H9 (cell line): ENCODE data around the gene ALKBH2. TPM values are rescaled to one million over a fixed set of nuclear protein-coding genes. Genes with fewer than 3 reads are reported as not detected.

Experiments
- DNase-seq: peaks from one replicate; pipeline ENCODE4 v3.0.0-alpha.2; 2017
- H2AFZ ChIP-seq: one replicate; pipeline ENCODE4 v1.6.1; 2013; ENCODE audit warnings: mild to moderate bottlenecking, low read length, control low read depth, moderate library complexity
- H2AK5ac ChIP-seq: 2 replicates; pipeline ENCODE4 v1.6.1; 2013; ENCODE audit warnings: low read length, control low read depth, mixed read lengths; ENCODE audit not compliant: insufficient read length
- H2BK120ac ChIP-seq: one replicate; pipeline ENCODE4 v1.6.1; 2013; ENCODE audit warnings: low read depth, mild to moderate bottlenecking, low read length, control low read depth, inconsistent platforms; ENCODE audit not compliant: poor library complexity, severe bottlenecking
- H2BK12ac ChIP-seq: 2 replicates; pipeline ENCODE4 v1.6.1; 2013; ENCODE audit warnings: low read length, control low read depth, mixed read lengths, low read depth; ENCODE audit not compliant: insufficient read length
- H2BK15ac ChIP-seq: 2 replicates; pipeline ENCODE4 v1.6.1; 2013; ENCODE audit warnings: low read depth, low read length, control low read depth
- H2BK20ac ChIP-seq: one replicate; pipeline ENCODE4 v1.6.1; 2013; ENCODE audit warnings: low read depth, mild to moderate bottlenecking, low read length, control low read depth, inconsistent platforms; ENCODE audit not compliant: poor library complexity, severe bottlenecking
- H2BK5ac ChIP-seq: 2 replicates; pipeline ENCODE4 v1.6.1; 2013; ENCODE audit warnings: low read length, control low read depth, mixed read lengths; ENCODE audit not compliant: insufficient read length
- H3K14ac ChIP-seq: 2 replicates; pipeline ENCODE4 v1.6.1; 2013; ENCODE audit warnings: low read length, control low read depth; ENCODE audit not compliant: insufficient read depth
- H3K18ac ChIP-seq: 2 replicates; pipeline ENCODE4 v1.6.1; 2013; ENCODE audit warnings: low read depth, mild to moderate bottlenecking, mixed read lengths, low read length, control low read depth; ENCODE audit not compliant: insufficient read length
- H3K23ac ChIP-seq: 2 replicates; pipeline ENCODE4 v1.6.1; 2013; ENCODE audit warnings: low read length, control low read depth, mixed read lengths, low read depth; ENCODE audit not compliant: insufficient read length
- H3K23me2 ChIP-seq: 2 replicates; pipeline ENCODE4 v1.6.1; 2013; ENCODE audit warnings: low read depth, mild to moderate bottlenecking, mixed read lengths, low read length, control low read depth; ENCODE audit not compliant: insufficient read length, poor library complexity, severe bottlenecking
- H3K27ac ChIP-seq: 2 replicates; pipeline ENCODE4 v1.5.1; 2013; ENCODE audit warnings: low read length, control low read depth, mixed read lengths, low read depth; ENCODE audit not compliant: insufficient read length
- H3K27me3 ChIP-seq: 2 replicates; pipeline ENCODE4 v1.6.1; 2013; ENCODE audit warnings: low read length, control low read depth, inconsistent platforms; ENCODE audit not compliant: insufficient read depth
- H3K4ac ChIP-seq: 2 replicates; pipeline ENCODE4 v1.6.1; 2013; ENCODE audit warnings: low read depth, mild to moderate bottlenecking, control low read depth, inconsistent platforms, low read length, moderate library complexity
- H3K4me1 ChIP-seq: 2 replicates; pipeline ENCODE4 v1.6.1; 2013; ENCODE audit warnings: low read length, control low read depth, inconsistent platforms; ENCODE audit not compliant: insufficient read depth
- H3K4me2 ChIP-seq: 2 replicates; pipeline ENCODE4 v1.6.1; 2013; ENCODE audit warnings: low read length, control low read depth, mixed read lengths; ENCODE audit not compliant: insufficient read length, insufficient read depth
- H3K56ac ChIP-seq: 2 replicates; pipeline ENCODE4 v1.6.1; 2013; ENCODE audit warnings: low read depth, mild to moderate bottlenecking, mixed read lengths, low read length, control low read depth; ENCODE audit not compliant: insufficient read length
- H3K79me1 ChIP-seq: 2 replicates; pipeline ENCODE4 v1.6.1; 2013; ENCODE audit warnings: low read depth, mild to moderate bottlenecking, moderate library complexity, low read length, control low read depth, inconsistent platforms; ENCODE audit not compliant: insufficient read depth, poor library complexity, severe bottlenecking
- H3K79me2 ChIP-seq: 2 replicates; pipeline ENCODE4 v1.6.1; 2013; ENCODE audit warnings: low read length, control low read depth, inconsistent platforms; ENCODE audit not compliant: insufficient read depth
- H3K9ac ChIP-seq: 2 replicates; pipeline ENCODE4 v1.6.1; 2013; ENCODE audit warnings: low read length, control low read depth, mixed read lengths; ENCODE audit not compliant: insufficient read length; ENCODE audit errors: extremely low read depth
- H3K9me3 ChIP-seq: one replicate; pipeline ENCODE4 v1.6.1; 2013; ENCODE audit warnings: low read depth, low read length, inconsistent platforms; ENCODE audit not compliant: control insufficient read depth
- H3T11ph ChIP-seq: one replicate; pipeline ENCODE4 v1.6.1; 2013; ENCODE audit warnings: mild to moderate bottlenecking, low read length, control low read depth, inconsistent platforms
- H4K20me1 ChIP-seq: one replicate; pipeline ENCODE4 v1.6.1; 2013; ENCODE audit not compliant: control insufficient read depth, insufficient read length, insufficient read depth
- H4K5ac ChIP-seq: 2 replicates; pipeline ENCODE4 v1.6.1; 2013; ENCODE audit warnings: low read depth, mild to moderate bottlenecking, mixed read lengths, low read length, control low read depth; ENCODE audit not compliant: insufficient read length
- H4K8ac ChIP-seq: replicated peaks from 2 replicates; pipeline ENCODE4 v1.6.1; 2013; ENCODE audit warnings: low read length, control low read depth, mixed read lengths, low read depth; ENCODE audit not compliant: insufficient read length
- H4K91ac ChIP-seq: 2 replicates; pipeline ENCODE4 v1.6.1; 2013; ENCODE audit warnings: low read depth, mild to moderate bottlenecking, moderate library complexity, mixed read lengths, low read length, control low read depth; ENCODE audit not compliant: insufficient read length
- H3K27ac Mint-ChIP-seq, 3 experiments: 2 replicates in 2 of 3; 3 replicates in 1 of 3; pipeline ENCODE4 v1.8.0; 2020 to 2021; ENCODE audit warnings: mixed read lengths in 3 of 3, mild to moderate bottlenecking in 1 of 3, moderate library complexity in 1 of 3
- H3K27me3 Mint-ChIP-seq: 2 replicates; pipeline ENCODE4 v1.8.0; 2021; ENCODE audit warnings: low read depth, mild to moderate bottlenecking, moderate library complexity, mixed read lengths
- H3K36me3 Mint-ChIP-seq, 3 experiments: 2 replicates in 2 of 3; 3 replicates in 1 of 3; pipeline ENCODE4 v1.8.0; 2020 to 2021; ENCODE audit warnings: low read depth in 3 of 3, mixed read lengths in 3 of 3; ENCODE audit not compliant: insufficient read depth in 1 of 3
- H3K4me1 Mint-ChIP-seq, 2 experiments: 2 replicates each; pipeline ENCODE4 v1.8.0; 2020; ENCODE audit warnings: mixed read lengths in 2 of 2
- H3K4me3 Mint-ChIP-seq, 2 experiments: 2 replicates in 1 of 2; 3 replicates in 1 of 2; pipeline ENCODE4 v1.8.0; 2020 to 2021; ENCODE audit warnings: mild to moderate bottlenecking in 2 of 2, mixed read lengths in 2 of 2, moderate library complexity in 1 of 2
- H3K9me3 Mint-ChIP-seq, 2 experiments: 2 replicates in 1 of 2; 3 replicates in 1 of 2; pipeline ENCODE4 v1.8.0; 2020; ENCODE audit warnings: mild to moderate bottlenecking in 2 of 2, mixed read lengths in 2 of 2, moderate library complexity in 1 of 2
- CTCF ChIP-seq: fragments of 200-600 bp; sonication (generic); conservative IDR thresholded peaks from 3 replicates; pipeline ENCODE4 v1.8.0; 2021; ENCODE audit warnings: antibody characterized with exemption, mild to moderate bottlenecking
- WGBS: extraction: QIAGEN DNeasy Blood & Tissue Kit; methylation state at CpG from one replicate; pipeline ENCODE4 v1.1.7; 2013; ENCODE audit warnings: missing lambda C conversion rate, low lambda C conversion rate, mixed read lengths; ENCODE audit not compliant: insufficient read length; ENCODE audit errors: extremely low coverage; 5-methylcytosine and 5-hydroxymethylcytosine counted together
- total RNA-seq: library from RNA; stranded (reverse); gene quantifications from 2 replicates; pipeline ENCODE4 v1.2.1, GENCODE V29; 2021

Gene ALKBH2
- total RNA-seq, 1 experiment from 2014 or later: 24.4 TPM

DNA sequence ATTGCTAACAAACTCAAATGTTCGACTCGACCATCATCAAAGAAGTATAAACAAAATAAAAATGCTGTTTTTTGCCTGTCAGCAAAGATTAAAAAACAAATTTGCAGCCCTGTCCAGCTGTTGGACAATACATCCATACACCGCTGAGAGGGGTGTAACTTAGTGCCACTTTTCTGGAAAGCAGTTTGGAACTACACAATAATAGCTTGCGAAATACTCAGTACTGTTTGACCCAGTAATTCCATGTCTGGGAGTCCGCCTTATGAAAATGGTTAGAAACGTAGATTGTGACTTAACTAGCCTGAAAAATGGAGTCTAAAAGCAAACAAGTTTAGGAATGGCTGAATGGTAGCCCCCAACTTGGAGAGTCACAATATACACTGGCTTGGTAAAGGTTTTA, 34.5 kb downstream of the ALKBH2 start:
- Histone ChIP-seq H3K56ac (no peak overlapping the region), H3K4ac (no peak overlapping the region), H2BK20ac (no peak overlapping the region), H3K9me3 (no peaks in the 10 kb centered on the region), H3K4me2 (no peak overlapping the region), H2BK120ac (no peak overlapping the region), H4K91ac (no peak overlapping the region), H3T11ph (no peak overlapping the region), H2AK5ac (no peak overlapping the region), H3K9ac (no peak overlapping the region), H4K20me1 (no peaks in the 10 kb centered on the region), H2BK12ac (no peak overlapping the region), H4K5ac (no peak overlapping the region), H3K27ac (no peak overlapping the region), H3K27me3 (no peaks in the 10 kb centered on the region), H2AFZ (no peak overlapping the region), H3K23me2 (no peaks in the 10 kb centered on the region), H3K23ac (no peak overlapping the region), H3K79me2 (no peaks in the 10 kb centered on the region), H2BK5ac (no peak overlapping the region), H3K18ac (no peak overlapping the region), H4K8ac (no peak overlapping the region), H3K79me1 (no peaks in the 10 kb centered on the region), H3K14ac (no peak overlapping the region), H2BK15ac (no peak overlapping the region), H3K4me1 (no peaks in the 10 kb centered on the region)
- H3K27me3 Mint-ChIP-seq: no peaks in the 10 kb centered on the region
- no peak overlapping the region for H3K27ac Mint-ChIP-seq
- H3K4me3 Mint-ChIP-seq: no peak overlapping the region
- no peak for DNase-seq
- TF ChIP-seq CTCF: no peak
- H3K4me1 Mint-ChIP-seq: peaks cover 2% of the 10 kb centered on the region in 2 experiments
- peaks cover 0 to 8% (median 2%) of the 10 kb centered on the region in 3 experiments; a peak in 1 of 7 replicates for H3K36me3 Mint-ChIP-seq
- H3K9me3 Mint-ChIP-seq: no peaks in the 10 kb centered on the region
- no CpG with 5 or more reads among the region's 6 CpGs for WGBS
